ENCODE data around the gene DACT1.

The DACT1 gene

DNA sequence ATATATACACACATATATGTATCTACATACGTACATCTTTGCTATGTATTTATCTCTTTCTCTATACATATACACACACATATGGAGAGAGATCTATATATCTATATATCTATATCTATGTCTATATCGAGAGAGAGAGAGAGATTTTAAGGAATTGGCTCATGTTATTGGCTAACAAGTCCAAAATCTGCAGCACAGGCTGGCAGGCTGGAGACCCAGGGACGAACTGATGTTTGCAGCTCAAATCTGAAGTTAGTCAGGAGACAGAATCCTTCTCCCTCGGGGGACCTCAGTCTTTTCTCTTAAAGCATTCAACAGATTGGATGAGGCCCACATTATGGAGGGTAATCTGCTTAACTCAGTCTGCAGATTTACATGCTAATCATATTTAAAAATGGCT lies 40.7 kb upstream of the DACT1 start:
- Histone ChIP-seq H3K9ac (ENCODE audit: low read length) (no peak overlapping the region), H3K27ac (ENCODE audit: low read depth, low read length, poor library complexity, severe bottlenecking) (no peak overlapping the region), H3F3A (ENCODE audit: insufficient read depth, low read length) (no peaks in the 10 kb centered on the region), H3K9me2 (ENCODE audit: low read depth, low read length) (no peaks in the 10 kb centered on the region), H3K27me3 (ENCODE audit: insufficient read depth, low read length) (peaks cover 5% of the 10 kb centered on the region; the same call in 1 of the 2 replicates), H3K4me1 (ENCODE audit: insufficient read depth, low read length, severe bottlenecking) (no peaks in the 10 kb centered on the region), H3K36me3 (ENCODE audit: insufficient read depth, low read length) (no peaks in the 10 kb centered on the region), H2AFZ (ENCODE audit: low read length) (no peak overlapping the region), H3K9me3 (ENCODE audit: low read length) (no peaks in the 10 kb centered on the region), H3K4me3 (ENCODE audit: low read depth, low read length, poor library complexity, severe bottlenecking) (no peak overlapping the region), H3K4me2 (ENCODE audit: low read length) (no peak overlapping the region), H4K20me1 (ENCODE audit: insufficient read depth, low read length) (no peaks in the 10 kb centered on the region), H3K79me2 (ENCODE audit: insufficient read depth, low read length) (no peaks in the 10 kb centered on the region)
- TF ChIP-seq, protein P1, sequence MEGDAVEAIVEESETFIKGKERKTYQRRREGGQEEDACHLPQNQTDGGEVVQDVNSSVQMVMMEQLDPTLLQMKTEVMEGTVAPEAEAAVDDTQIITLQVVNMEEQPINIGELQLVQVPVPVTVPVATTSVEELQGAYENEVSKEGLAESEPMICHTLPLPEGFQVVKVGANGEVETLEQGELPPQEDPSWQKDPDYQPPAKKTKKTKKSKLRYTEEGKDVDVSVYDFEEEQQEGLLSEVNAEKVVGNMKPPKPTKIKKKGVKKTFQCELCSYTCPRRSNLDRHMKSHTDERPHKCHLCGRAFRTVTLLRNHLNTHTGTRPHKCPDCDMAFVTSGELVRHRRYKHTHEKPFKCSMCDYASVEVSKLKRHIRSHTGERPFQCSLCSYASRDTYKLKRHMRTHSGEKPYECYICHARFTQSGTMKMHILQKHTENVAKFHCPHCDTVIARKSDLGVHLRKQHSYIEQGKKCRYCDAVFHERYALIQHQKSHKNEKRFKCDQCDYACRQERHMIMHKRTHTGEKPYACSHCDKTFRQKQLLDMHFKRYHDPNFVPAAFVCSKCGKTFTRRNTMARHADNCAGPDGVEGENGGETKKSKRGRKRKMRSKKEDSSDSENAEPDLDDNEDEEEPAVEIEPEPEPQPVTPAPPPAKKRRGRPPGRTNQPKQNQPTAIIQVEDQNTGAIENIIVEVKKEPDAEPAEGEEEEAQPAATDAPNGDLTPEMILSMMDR (IDR thresholded peaks at IDR 0.05; ENCODE audit: low read length): no peak
- TF ChIP-seq EZH2 (IDR thresholded peaks at IDR 0.05; ENCODE audit: borderline replicate concordance, low read length): no peak

DNA sequence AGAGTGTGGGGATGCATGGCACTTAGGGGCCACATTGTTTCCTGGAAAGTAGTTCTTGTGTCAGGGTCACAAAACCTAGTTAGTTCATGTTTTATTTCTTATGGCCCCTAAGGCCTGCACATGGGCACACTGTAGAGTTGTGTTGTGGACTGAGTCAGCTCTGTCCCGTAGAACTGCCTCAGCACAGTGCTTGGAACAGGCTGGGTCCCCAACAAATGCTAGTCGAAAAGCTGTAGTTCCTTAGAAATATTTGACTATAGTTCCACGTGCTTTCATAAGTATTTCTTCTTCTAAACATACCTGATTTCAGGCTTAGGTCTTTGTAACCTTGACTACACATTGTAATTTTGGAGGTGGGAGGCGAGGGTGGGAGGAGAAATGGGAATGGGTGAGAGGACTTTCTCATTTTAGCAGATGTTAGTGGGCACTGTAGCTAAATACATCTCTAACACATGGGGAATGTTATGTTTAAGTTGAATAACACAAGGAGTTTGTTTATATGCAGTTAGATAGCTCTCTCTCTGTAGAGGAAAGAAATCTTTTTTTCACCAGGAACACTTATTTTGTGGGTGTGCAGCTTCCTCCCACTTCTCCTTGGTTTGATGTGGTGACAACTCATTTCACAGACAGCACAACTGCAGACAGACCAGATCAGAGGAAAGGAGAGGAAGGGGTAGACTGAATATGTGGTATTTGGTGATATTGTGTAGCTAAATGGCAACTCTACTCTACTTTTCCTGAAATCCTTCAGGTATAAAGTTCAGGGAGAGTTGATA lies 39.5 kb upstream of the DACT1 start:
- Histone ChIP-seq H3K27ac (ENCODE audit: low read depth, low read length, poor library complexity, severe bottlenecking) (no peak overlapping the region), H3K9me2 (ENCODE audit: low read depth, low read length) (no peaks in the 10 kb centered on the region), H3K4me2 (ENCODE audit: low read length) (no peak overlapping the region), H3K36me3 (ENCODE audit: insufficient read depth, low read length) (no peaks in the 10 kb centered on the region), H3F3A (ENCODE audit: insufficient read depth, low read length) (no peaks in the 10 kb centered on the region), H3K9ac (ENCODE audit: low read length) (no peak overlapping the region), H2AFZ (ENCODE audit: low read length) (no peak overlapping the region), H3K4me1 (ENCODE audit: insufficient read depth, low read length, severe bottlenecking) (no peaks in the 10 kb centered on the region), H3K27me3 (ENCODE audit: insufficient read depth, low read length) (peaks cover 5% of the 10 kb centered on the region; the same call in 1 of the 2 replicates), H3K9me3 (ENCODE audit: low read length) (no peaks in the 10 kb centered on the region), H4K20me1 (ENCODE audit: insufficient read depth, low read length) (no peaks in the 10 kb centered on the region), H3K4me3 (ENCODE audit: low read depth, low read length, poor library complexity, severe bottlenecking) (no peak overlapping the region), H3K79me2 (ENCODE audit: insufficient read depth, low read length) (no peaks in the 10 kb centered on the region)
- no peak for TF ChIP-seq EZH2 (IDR thresholded peaks at IDR 0.05; ENCODE audit: borderline replicate concordance, low read length)
- TF ChIP-seq, protein P1 (IDR thresholded peaks at IDR 0.05; ENCODE audit: low read length): no peak

DNA sequence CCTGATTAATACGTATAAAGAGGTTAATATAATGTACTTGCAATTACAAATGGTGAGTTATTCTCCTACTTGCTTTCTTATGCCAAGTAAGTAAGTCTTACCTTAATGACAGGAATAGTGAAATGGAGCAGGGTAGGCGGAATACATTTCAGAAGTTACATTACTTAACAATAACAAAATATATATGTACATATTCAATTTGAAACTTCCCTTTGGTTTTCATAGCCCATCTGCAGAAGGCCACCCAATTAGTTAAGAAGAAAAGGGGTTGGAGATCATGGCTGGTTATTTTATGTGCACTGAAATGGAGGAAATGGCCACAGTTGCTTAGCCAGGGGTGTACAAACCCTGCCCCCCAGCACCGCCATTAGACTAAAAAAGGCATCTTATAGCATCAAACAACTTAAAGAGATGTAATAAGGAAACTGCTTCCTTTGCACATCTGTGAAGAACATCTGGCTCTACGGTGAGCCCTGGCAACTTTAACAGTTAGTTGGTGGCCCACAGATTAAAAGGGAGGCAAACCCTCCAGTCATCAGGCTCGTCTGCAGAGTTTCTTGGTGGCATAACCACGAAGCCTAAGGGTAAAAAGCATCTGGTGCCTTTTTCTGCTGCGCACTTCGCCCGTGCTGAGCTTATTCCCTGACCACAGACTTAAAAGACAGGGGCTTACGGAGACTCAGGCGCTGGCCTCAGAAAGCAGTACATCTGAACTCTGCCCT lies 38.8 kb upstream of the DACT1 start:
- no peak for TF ChIP-seq EZH2 (IDR thresholded peaks at IDR 0.05; ENCODE audit: borderline replicate concordance, low read length)
- TF ChIP-seq, protein P1 (IDR thresholded peaks at IDR 0.05; ENCODE audit: low read length): no peak
- Histone ChIP-seq H3K27ac (ENCODE audit: low read depth, low read length, poor library complexity, severe bottlenecking) (no peak overlapping the region), H3K9ac (ENCODE audit: low read length) (no peak overlapping the region), H3K4me3 (ENCODE audit: low read depth, low read length, poor library complexity, severe bottlenecking) (no peak overlapping the region), H3K4me1 (ENCODE audit: insufficient read depth, low read length, severe bottlenecking) (no peaks in the 10 kb centered on the region), H3K9me2 (ENCODE audit: low read depth, low read length) (no peaks in the 10 kb centered on the region), H3K9me3 (ENCODE audit: low read length) (no peaks in the 10 kb centered on the region), H3K79me2 (ENCODE audit: insufficient read depth, low read length) (no peaks in the 10 kb centered on the region), H3K36me3 (ENCODE audit: insufficient read depth, low read length) (no peaks in the 10 kb centered on the region), H2AFZ (ENCODE audit: low read length) (no peak overlapping the region), H4K20me1 (ENCODE audit: insufficient read depth, low read length) (no peaks in the 10 kb centered on the region), H3K27me3 (ENCODE audit: insufficient read depth, low read length) (peaks cover 5% of the 10 kb centered on the region; the same call in 1 of the 2 replicates), H3K4me2 (ENCODE audit: low read length) (no peak overlapping the region), H3F3A (ENCODE audit: insufficient read depth, low read length) (no peaks in the 10 kb centered on the region)
